K562 (cell line): ENCODE results near the gene PACS1. TPM values are rescaled to one million over a fixed set of nuclear protein-coding genes. Genes with fewer than 3 reads are reported as not detected.
A peak's percentile ranks its signal among the peaks of the same experiment; 100 is the strongest.
"Not testable (repeated sequence)": the region's sequence is repeated elsewhere in the genome, so short reads cannot be mapped to it uniquely, and the experiment has no call there.

Experiments used
- ATAC-seq: fragments of 200-7000 bp; cut with Tn5 transposase; 3 replicates; pipeline ENCODE4 v1.9.1; 2020; ENCODE audit warnings: moderate library complexity
- BruUV-seq: library from RNA; stranded (reverse); fragments of 400-500 nt; replicated peaks from 2 replicates; lab custom pipeline; 2021; lab: Mats Ljungman, UMichigan
- CTCF ChIA-PET: fragments of 300-600 bp; formaldehyde crosslinking; extraction: SDS; loops from one replicate; lab custom pipeline; 2021; ENCODE audit warnings: low intra/inter-chr PET ratio; lab: Yijun Ruan, JAX
- POLR2A ChIA-PET: fragments of 300-600, 350-650 bp; sonication (Branson Sonifier 250); formaldehyde crosslinking; extraction: SDS; loops from one replicate; lab custom pipeline; 2021; ENCODE audit warnings: antibody characterized with exemption, inconsistent platforms; lab: Yijun Ruan, JAX
- DNase-seq, 4 experiments: peaks; one replicate each; pipeline versions ENCODE4 v3.0.0 to v3.0.0-alpha.2; 2011 to 2018; ENCODE audit warnings: low spot score in 3 of 4, mixed read lengths in 3 of 4; ENCODE audit errors: extremely low read depth in 1 of 4
- FAIRE-seq: peaks from 2 replicates; lab custom pipeline; 2011; peaks lifted over from hg19 to GRCh38; lab: Jason Lieb, UNC
- H2AFZ ChIP-seq: 2 replicates; pipeline ENCODE4 v1.6.0; 2011; ENCODE audit warnings: low read depth, low read length, control low read depth, inconsistent platforms
- H3K27ac ChIP-seq: fragments of 200-600 bp; 3 replicates; pipeline ENCODE4 v1.8.0; 2011; ENCODE audit warnings: low read depth, mild to moderate bottlenecking, control low read depth, inconsistent platforms, low read length, moderate library complexity, mixed read lengths; ENCODE audit errors: extremely low read depth
- H3K27me3 ChIP-seq, 2 experiments: fragments of 300-600 bp in 1 of 2; 2 replicates in 1 of 2; 3 replicates in 1 of 2; pipeline versions ENCODE4 v1.6.0 to v1.8.0; 2011; ENCODE audit warnings: inconsistent platforms in 2 of 2, low read length in 2 of 2, mild to moderate bottlenecking in 1 of 2, mixed read lengths in 1 of 2, moderate library complexity in 1 of 2; ENCODE audit not compliant: control insufficient read depth in 2 of 2, insufficient read depth in 2 of 2
- H3K36me3 ChIP-seq: fragments of 300-600 bp; 3 replicates; pipeline ENCODE4 v1.8.0; 2011; ENCODE audit warnings: mild to moderate bottlenecking, low read length, inconsistent platforms; ENCODE audit not compliant: control insufficient read depth, insufficient read depth
- H3K4me1 ChIP-seq, 2 experiments: fragments of 200-600 bp in 1 of 2; replicated peaks in 1 of 2; 2 replicates in 1 of 2; 3 replicates in 1 of 2; pipeline versions ENCODE4 v1.5.1 to v1.8.0; 2011; ENCODE audit warnings: inconsistent platforms in 2 of 2, low read length in 2 of 2, mild to moderate bottlenecking in 1 of 2, mixed read lengths in 1 of 2, moderate library complexity in 1 of 2; ENCODE audit not compliant: control insufficient read depth in 2 of 2, insufficient read depth in 2 of 2
- H3K4me2 ChIP-seq: 2 replicates; pipeline ENCODE4 v1.6.1; 2011; ENCODE audit warnings: low read length, control low read depth, inconsistent platforms, mixed read lengths; ENCODE audit not compliant: insufficient read depth
- H3K4me3 ChIP-seq: fragments of 200-600 bp; sonication (generic), shearing (Covaris generic); 2 replicates; pipeline ENCODE4 v1.5.1; 2016; ENCODE audit warnings: control low read depth, inconsistent platforms
- H3K79me2 ChIP-seq: fragments of 200-600 bp; 3 replicates; pipeline ENCODE4 v1.8.0; 2011; ENCODE audit warnings: low read length, inconsistent platforms; ENCODE audit not compliant: control insufficient read depth, insufficient read depth
- H3K9ac ChIP-seq, 2 experiments: 2 replicates each; pipeline versions ENCODE4 v1.6.0 to v1.6.1; 2011; ENCODE audit warnings: low read depth in 2 of 2, low read length in 2 of 2, control low read depth in 1 of 2, inconsistent platforms in 1 of 2, mild to moderate bottlenecking in 1 of 2, mixed read lengths in 1 of 2; ENCODE audit not compliant: insufficient read depth in 1 of 2
- H3K9me1 ChIP-seq: one replicate; pipeline ENCODE4 v1.6.0; 2011; ENCODE audit warnings: inconsistent platforms, mild to moderate bottlenecking, low read length, moderate library complexity; ENCODE audit not compliant: control insufficient read depth, insufficient read depth
- H3K9me3 ChIP-seq: replicated peaks from 2 replicates; pipeline ENCODE4 v1.5.1; 2011; ENCODE audit warnings: low read depth, low read length, inconsistent platforms; ENCODE audit not compliant: control insufficient read depth, insufficient read depth
- H4K20me1 ChIP-seq: replicated peaks from 2 replicates; pipeline ENCODE4 v1.6.1; 2011; ENCODE audit warnings: low read length, inconsistent platforms, mixed read lengths; ENCODE audit not compliant: control insufficient read depth, insufficient read depth
- CREM ChIP-seq: IDR thresholded peaks from 2 replicates; pipeline ENCODE4 v1.6.1; 2014; ENCODE audit warnings: antibody characterized with exemption, low read depth
- ZNF121 ChIP-seq: sonication (generic); formaldehyde crosslinking; conservative IDR thresholded peaks from 2 replicates; pipeline ENCODE4 v1.8.0; 2022; ENCODE audit warnings: missing genetic modification reagents
- ZNF316 ChIP-seq: fragments of 450-650 bp; IDR thresholded peaks from 2 replicates; pipeline ENCODE4 v1.6.1; 2016
- WGBS: fragments of 100-300 bp; shearing (Covaris generic); methylation state at CpG from one replicate; pipeline ENCODE4 v1.1.6; 2016; ENCODE audit warnings: low coverage, mixed read lengths; ENCODE audit not compliant: insufficient coverage; ENCODE audit errors: missing lambda C conversion rate; 5-methylcytosine and 5-hydroxymethylcytosine counted together
- in situ Hi-C: fragments of 300-500 bp; cut with MboI; formaldehyde crosslinking; loops from 4 replicates; pipeline ENCODE4 v1.15.0; 2018; ENCODE audit warnings: inconsistent platforms, mixed read lengths
- intact Hi-C: fragments of 100-400 bp; cut with micrococcal nuclease; formaldehyde crosslinking; loops from 2 replicates; pipeline ENCODE4 v1.14.2; 2022
- polyA plus RNA-seq, 8 experiments: library from polyadenylated mRNA; depleted of rRNA in 4 of 8; stranded (reverse) in 5 of 8; unstranded in 3 of 8; fragments of >200 nt; fragmentation: Nextera tagmentation in 2 of 8; fragmentation: Illumina TruSeq in 1 of 8; extraction: Ambion mirVana in 2 of 8; extraction: Trizol in 1 of 8; gene quantifications; 2 replicates each; pipeline versions ENCODE4 v1.2.1 to v1.2.3, GENCODE V29; 2011 to 2014; ENCODE audit warnings: inconsistent platforms in 1 of 8, missing spikeins in 1 of 8
- total RNA-seq, 7 experiments: library from RNA; depleted of rRNA in 6 of 7; stranded (reverse); fragments of >200 nt in 6 of 7; fragmentation: Illumina TruSeq in 2 of 7; extraction: Trizol in 2 of 7; gene quantifications; 2 replicates each; pipeline versions ENCODE4 v1.2.1 to v1.2.3, GENCODE V29; 2011 to 2021; ENCODE audit warnings: low replicate concordance in 1 of 7
- TF ChIP-seq, protein P1 (sequence below): sonication (generic); formaldehyde crosslinking; IDR thresholded peaks from 2 replicates; pipeline ENCODE4 v1.8.1; 2023; ENCODE audit warnings: mild to moderate bottlenecking, missing genetic modification reagents

PACS1 gene
- total and polyA plus RNA-seq, 9 of the 15 experiments (the other 6 are each of a cell fraction or from before 2014, with no cell fraction given), result 0.34 to 28.1 (median 8.5) TPM

DNA sequence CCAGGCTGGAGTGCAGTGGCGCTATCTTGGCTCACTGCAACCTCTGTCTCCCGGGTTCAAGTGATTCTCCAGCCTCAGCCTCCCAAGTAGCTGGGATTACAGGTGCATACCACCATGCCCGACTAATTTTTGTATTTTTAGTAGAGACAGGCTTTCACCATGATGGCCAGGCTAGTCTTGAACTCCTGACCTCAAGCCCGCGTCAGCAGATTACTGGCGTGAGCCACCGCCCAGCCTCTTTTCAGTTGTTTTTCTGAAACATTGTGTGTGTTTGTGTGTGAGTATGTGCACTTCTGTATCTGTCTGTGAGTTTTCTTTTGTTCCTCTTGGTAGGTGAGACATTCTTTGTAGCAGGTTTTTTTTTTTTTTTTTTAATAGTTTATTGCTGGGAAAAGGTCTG, 8.9 kb downstream of the PACS1 start:
- H3K9ac ChIP-seq, intact Hi-C loops, BruUV-seq, H3K9me3 ChIP-seq, H3K4me3 ChIP-seq, H2AFZ ChIP-seq, H3K4me2 ChIP-seq, H3K9me1 ChIP-seq, FAIRE-seq, H3K27ac ChIP-seq, H3K27me3 ChIP-seq, in situ Hi-C loops, H4K20me1 ChIP-seq, CTCF ChIA-PET: not testable (repeated sequence)
- H3K79me2 ChIP-seq, result peaks cover 48% of the 10 kb centered on the region
- peak in 1 of 4 experiments; percentile 36 for DNase-seq
- POLR2A ChIA-PET, result interaction anchor here (0.9 to 4.8 kb wide), 3 partner anchors 8 to 37 kb away, joined by 4 to 44 read pairs (median 5); partner anchors contain the start of gene PACS1
- peaks cover 12 to 40% of the 10 kb centered on the region in 2 experiments for H3K4me1 ChIP-seq
- 0 out of 3 replicates have a peak, but pooled peaks have one; percentile 26 for ATAC-seq
- TF ChIP-seq CREM (0 out of 2 replicates have a peak, but pooled peaks have one; percentile 12), ZNF316 (peak; percentile 56), ZNF121 (CRISPR knock-in tag) (peak; percentile 47)
- TF ChIP-seq, protein P1, sequence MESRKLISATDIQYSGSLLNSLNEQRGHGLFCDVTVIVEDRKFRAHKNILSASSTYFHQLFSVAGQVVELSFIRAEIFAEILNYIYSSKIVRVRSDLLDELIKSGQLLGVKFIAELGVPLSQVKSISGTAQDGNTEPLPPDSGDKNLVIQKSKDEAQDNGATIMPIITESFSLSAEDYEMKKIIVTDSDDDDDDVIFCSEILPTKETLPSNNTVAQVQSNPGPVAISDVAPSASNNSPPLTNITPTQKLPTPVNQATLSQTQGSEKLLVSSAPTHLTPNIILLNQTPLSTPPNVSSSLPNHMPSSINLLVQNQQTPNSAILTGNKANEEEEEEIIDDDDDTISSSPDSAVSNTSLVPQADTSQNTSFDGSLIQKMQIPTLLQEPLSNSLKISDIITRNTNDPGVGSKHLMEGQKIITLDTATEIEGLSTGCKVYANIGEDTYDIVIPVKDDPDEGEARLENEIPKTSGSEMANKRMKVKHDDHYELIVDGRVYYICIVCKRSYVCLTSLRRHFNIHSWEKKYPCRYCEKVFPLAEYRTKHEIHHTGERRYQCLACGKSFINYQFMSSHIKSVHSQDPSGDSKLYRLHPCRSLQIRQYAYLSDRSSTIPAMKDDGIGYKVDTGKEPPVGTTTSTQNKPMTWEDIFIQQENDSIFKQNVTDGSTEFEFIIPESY (CRISPR knock-in tag), result peak; percentile 59; the same call in 1 of the 2 replicates
- 37% methylated on average over 7 of the region's 7 CpGs for WGBS
- peaks cover 10% of the 10 kb centered on the region; the same call in 1 of the 3 replicates for H3K36me3 ChIP-seq
